Measurements from ENCODE around the gene PCDH15.

PCDH15 gene

GRCh38 chr10:54108961-54109360 is 692.1 kb downstream of the PCDH15 start:
- no peak for DNase-seq

GRCh38 chr10:54096892-54097291 is 704.1 kb downstream of the PCDH15 start:
- DNase-seq, result no peak

GRCh38 chr10:54094321-54094720 is 706.7 kb downstream of the PCDH15 start:
- no peak for DNase-seq

- DNase-seq, result no peak
Observed at GRCh38 chr10:54091237-54091636, 709.8 kb downstream of the PCDH15 start.

GRCh38 chr10:54081950-54082349 is 719.1 kb downstream of the PCDH15 start:
- DNase-seq, result no peak

- DNase-seq, result no peak
Observed at GRCh38 chr10:54067361-54067760, 733.7 kb downstream of the PCDH15 start.

GRCh38 chr10:54066646-54067045 is 734.4 kb downstream of the PCDH15 start:
- DNase-seq, result no peak

- no peak for DNase-seq
Observed at GRCh38 chr10:54065106-54065505, 735.9 kb downstream of the PCDH15 start.

GRCh38 chr10:54064215-54064614 is 736.8 kb downstream of the PCDH15 start:
- no peak for DNase-seq

- no peak for DNase-seq
Observed at GRCh38 chr10:54063514-54063913, 737.5 kb downstream of the PCDH15 start.

GRCh38 chr10:54060572-54060971 is 740.5 kb downstream of the PCDH15 start:
- no peak for DNase-seq

- no peak for DNase-seq
Observed at GRCh38 chr10:54057357-54057756, 743.7 kb downstream of the PCDH15 start.

GRCh38 chr10:54026340-54026739 is 774.7 kb downstream of the PCDH15 start:
- DNase-seq, result no peak

GRCh38 chr10:54011117-54011516 is 789.9 kb downstream of the PCDH15 start:
- no peak for DNase-seq

- no peak for DNase-seq
Observed at GRCh38 chr10:54010337-54010933, 790.6 kb downstream of the PCDH15 start.

- DNase-seq, result no peak
Observed at GRCh38 chr10:54009672-54010071, 791.4 kb downstream of the PCDH15 start.

GRCh38 chr10:54002077-54002476 is 799.0 kb downstream of the PCDH15 start:
- no peak for DNase-seq

- no peak for DNase-seq
Observed at GRCh38 chr10:53997953-53998352, 803.1 kb downstream of the PCDH15 start.

- DNase-seq, result no peak
Observed at GRCh38 chr10:53990799-53991238, 810.2 kb downstream of the PCDH15 start.

- no peak for DNase-seq
Observed at GRCh38 chr10:53983431-53983830, 817.6 kb downstream of the PCDH15 start.

GRCh38 chr10:53980210-53980609 is 820.8 kb downstream of the PCDH15 start:
- no peak for DNase-seq

GRCh38 chr10:53978301-53978700 is 822.7 kb downstream of the PCDH15 start:
- no peak for DNase-seq

- DNase-seq, result no peak
Observed at GRCh38 chr10:53977267-53977666, 823.8 kb downstream of the PCDH15 start.

GRCh38 chr10:53957401-53957800 is 843.6 kb downstream of the PCDH15 start:
- DNase-seq, result no peak

GRCh38 chr10:53955091-53955490 is 845.9 kb downstream of the PCDH15 start:
- DNase-seq, result no peak
